EL (cell line): ENCODE results near the gene SBNO2.
A peak's percentile ranks its signal among the peaks of the same experiment; 100 is the strongest.
"Not testable (repeated sequence)": the region's sequence is repeated elsewhere in the genome, so short reads cannot be mapped to it uniquely, and the experiment has no call there.

ENCODE experiments used
- DNase-seq: peaks from one replicate; pipeline ENCODE4 v3.0.0-alpha.2; 2016

The SBNO2 gene

DNA sequence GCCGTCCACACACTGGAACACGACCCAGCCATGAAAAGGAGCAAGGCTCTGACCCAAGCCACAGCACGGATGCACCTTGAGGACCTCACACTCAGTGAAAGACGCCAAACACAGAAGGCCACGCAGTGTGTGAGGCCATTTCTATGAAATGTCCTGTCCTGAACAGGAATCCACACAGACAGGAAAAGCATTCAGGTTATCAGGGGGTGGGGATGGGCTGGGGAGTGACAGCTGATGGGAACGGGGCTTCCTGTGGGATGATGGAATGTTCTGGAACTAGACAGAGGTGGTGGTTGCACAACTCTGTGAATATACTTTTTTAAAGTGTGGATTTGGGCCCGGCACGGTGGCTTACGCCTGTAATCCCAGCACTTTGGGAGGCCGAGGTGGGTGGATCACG, 39.6 kb downstream of the SBNO2 start:
- no peak for DNase-seq

DNA sequence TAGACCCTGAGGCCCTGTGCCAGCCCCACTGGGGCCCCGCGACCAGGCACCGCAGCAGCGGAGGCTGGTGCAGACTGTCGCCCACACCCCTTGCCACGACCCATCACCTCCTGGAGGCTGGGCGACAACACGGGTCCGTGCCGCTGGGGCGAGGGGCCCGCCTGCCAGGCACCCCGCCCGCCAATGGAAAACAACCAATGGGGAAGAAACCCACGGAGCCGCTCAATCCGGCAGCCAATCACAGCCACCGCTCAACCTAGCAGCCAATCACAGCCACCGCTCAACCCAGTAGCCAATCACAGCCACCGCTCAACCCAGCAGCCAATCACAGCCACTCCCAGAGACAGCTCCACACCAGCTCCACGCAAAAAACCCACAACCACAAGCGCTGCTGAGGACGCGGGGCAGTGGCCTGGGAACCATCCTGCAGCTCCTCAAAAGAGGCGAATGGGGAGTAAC, 40.6 kb downstream of the SBNO2 start:
- DNase-seq = no peak

DNA sequence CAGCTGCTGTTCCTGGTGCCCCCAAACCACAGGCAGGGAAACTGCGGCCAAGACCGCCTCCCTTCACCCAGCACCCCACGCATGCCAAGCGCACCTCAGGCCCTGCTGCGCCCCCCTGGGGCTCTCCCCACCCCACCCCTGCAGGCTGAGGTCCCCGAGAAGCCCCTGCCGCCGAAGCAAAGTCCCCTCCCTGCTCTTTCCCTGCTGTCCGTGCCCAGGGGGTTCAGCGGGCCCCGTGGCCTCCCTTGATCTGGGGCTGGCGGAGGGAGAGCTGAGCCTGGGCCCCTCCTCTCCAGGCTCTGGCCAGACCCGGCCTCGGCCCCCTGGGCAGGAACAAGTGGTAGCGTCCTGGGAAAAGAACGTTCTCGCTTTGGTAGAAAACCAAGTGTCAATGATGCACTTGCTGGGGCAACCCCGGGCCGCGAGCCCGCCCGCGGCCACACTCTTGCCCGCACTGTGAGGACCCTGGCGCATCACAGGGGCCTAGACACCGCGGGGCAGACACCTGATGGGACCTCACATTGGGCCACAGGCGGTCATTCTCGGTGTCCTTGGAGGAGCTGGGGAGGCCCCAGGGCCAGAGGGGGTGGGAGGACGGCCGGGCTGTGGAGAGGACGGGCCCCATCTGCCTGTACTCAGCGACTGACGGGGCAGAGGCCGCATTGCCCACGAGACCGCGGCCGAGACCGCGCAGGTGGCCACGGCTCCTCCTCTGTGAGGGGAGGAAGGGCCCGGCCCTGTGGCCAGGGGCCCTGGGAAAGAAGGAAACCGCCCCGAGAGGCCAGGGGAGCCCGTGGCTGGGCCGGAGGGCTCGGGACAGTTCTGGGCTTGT, 41.3 kb downstream of the SBNO2 start:
- DNase-seq = no peak

DNA sequence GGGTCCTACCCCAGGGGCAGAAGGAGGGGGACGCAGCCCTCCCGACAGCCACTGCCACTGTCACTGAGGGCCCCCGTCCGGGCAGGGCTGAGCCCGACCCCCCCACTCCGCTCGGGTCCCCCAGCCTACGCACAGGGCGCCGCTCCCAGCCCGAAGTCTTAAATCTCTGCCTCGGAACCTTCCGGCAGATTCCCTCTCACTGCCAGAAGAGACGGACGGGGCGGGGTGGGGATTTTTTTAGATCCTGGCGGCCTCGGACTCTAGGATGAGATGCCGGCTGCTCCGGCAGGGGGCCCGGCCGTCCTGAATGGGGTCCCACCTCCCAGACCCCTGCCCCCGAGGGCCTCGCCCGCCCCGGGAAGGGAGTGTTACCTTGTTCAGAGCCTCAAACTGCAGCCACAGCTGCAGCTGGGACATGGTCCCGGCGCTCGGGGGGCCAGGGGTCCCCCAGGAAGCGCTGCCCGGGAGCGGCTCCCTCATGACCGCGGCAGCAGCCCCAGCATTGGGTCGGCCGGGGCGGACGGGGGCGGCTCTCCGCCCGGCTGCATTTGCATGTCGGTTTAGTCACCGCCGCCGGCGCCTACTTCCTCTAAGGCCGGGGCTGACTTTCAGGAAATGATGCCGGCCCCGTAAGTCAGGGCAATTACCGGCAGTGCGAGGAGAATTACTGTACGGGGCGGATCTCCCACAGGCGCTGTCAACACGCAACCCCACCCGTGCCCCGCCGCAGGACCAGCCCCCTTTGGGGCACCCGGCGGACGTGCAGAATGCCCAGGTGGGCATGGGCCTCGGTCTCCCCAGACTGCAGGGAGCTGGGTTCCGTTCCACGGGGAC, 42.1 kb downstream of the SBNO2 start:
- DNase-seq = peak; percentile 89

DNA sequence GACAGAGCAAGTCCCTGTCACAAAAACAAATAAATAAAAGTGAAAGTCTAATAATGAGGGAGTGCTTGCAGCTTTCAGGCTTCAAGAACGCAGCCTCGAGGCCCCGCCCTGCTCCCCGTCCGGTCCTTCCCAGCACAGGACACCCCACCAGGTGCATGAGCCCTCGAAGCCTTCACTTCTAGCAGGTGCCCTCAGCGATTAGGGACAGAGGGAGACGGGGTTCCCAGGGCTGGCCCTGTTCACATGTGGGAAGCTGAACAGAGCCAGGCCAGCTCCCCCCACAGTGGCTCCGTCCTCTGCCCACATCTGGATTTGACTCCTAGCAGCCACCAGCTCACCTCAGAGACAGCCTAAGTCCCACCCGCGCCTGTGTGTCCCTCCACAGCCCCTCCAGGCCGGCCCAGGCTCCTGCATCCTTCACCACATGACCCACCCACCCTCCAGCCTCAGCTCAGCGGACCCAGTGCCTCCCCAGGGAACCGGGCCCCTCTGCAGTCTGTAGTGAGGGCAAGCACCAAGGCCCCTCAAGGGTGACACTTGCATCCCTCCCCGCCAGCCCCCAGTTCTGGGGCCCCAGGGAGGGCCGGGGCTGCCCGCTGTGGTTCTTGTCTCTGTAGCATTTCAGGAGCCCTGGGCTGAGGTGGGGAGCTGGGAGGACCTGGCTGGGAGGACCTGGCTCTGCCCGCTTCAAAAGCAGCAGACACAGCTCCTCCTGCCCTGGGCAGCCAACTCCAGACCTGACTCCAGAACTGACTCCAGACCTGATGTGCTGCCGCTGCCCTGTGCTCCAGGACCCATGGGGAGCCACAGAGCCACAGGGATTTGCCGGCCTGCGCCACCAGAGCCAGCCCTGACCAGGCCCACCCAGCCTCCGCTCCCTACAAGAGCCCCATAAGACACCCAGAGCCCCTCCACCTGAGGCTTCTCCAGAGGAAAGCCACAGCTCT, 43.0 kb downstream of the SBNO2 start:
- peak; percentile 35 for DNase-seq

DNA sequence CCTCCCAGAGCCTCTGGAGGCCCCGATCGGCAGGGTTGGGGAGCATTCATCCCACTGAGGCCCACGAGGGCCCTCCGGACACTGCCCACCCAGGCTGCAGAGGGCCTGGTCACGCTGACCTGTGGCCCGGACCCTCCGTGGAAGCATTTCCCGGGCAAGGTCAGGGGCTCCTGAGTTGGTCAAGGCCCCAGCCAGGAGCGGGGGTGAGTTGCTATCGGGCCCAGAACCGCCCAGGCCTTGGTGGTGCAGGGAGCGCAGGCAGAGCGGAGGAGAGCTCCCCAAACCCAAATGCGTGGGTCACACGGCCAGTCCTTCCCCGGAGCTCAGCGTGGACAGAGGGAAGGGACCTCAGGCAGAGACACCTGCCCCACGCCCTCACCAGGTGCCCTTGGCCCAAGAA, 44.5 kb downstream of the SBNO2 start:
- DNase-seq = no peak

DNA sequence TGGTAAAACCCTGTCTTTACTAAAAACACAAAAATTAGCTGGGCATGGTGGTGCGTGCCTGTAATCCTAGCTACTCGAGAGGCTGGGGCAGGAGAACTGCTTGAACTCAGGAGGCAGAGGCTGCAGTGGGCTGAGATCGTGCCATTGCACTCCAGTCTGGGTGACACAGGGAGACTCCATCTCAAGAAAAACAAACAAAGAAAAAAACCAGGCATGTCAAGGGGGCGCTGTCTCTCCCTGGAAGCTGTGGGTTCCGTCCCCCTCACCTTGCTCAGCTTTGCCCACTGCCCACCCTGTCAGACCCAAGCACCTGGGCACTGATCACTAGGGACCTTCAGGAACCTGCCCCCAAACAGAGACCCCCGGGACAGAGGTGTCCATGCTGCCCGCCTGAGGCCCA, 45.0 kb downstream of the SBNO2 start:
- not testable (repeated sequence) for DNase-seq

DNA sequence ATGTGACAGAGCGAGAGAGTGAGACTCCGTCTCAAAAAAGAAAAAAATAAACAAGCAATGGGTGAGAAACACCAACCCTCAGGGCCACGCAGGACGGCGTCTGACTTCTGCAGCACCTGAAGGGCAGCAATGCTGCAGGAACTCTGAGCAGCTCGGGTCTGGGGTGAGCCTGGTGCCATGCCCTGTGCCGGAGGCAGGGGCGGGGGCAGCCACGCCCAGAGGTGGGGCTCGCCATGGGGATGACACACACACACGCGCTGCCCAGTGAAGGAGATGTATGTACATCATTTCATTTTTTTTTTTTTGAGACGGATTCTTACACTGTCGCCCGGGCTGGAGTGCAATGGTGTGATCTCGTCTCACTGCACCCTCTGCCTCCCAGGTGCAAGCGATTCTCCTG, 46.0 kb downstream of the SBNO2 start:
- no peak for DNase-seq

DNA sequence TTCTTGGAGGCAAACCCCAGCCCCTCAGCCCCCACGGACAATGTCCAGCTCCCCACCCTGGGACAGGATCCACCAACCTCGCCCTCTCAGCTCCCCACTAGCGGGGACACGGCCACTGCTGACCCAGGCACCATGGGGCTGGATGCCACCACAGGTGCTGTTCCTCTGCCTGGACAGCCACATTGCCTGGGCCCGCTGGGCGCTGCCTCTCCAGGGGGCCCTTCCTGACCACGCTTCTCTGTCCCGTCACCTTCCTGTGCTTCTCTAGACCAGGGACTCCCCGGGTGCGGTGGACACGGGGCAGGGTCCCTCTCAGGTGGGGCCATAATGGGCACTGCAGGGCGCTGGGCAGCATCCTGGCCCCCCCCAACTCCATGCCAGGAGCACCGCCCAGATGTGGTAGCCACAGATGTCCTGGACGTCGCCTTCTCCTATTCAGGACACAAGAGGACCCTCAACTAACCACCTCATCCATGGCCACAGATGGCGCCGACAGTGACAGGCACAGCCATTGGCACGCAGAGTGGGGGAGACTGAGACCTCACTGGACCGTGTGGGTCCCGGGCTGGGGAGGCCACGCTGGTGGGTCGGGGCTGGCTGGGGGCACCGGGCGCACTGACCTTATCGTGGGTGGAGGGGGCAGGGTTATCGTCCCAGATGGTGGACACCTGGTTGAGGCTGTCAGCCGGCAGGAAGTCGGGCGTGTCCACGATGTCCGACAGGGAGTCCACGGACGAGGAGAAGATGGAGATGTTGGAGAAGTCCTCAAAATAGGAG, 46.9 kb downstream of the SBNO2 start:
- DNase-seq = no peak

DNA sequence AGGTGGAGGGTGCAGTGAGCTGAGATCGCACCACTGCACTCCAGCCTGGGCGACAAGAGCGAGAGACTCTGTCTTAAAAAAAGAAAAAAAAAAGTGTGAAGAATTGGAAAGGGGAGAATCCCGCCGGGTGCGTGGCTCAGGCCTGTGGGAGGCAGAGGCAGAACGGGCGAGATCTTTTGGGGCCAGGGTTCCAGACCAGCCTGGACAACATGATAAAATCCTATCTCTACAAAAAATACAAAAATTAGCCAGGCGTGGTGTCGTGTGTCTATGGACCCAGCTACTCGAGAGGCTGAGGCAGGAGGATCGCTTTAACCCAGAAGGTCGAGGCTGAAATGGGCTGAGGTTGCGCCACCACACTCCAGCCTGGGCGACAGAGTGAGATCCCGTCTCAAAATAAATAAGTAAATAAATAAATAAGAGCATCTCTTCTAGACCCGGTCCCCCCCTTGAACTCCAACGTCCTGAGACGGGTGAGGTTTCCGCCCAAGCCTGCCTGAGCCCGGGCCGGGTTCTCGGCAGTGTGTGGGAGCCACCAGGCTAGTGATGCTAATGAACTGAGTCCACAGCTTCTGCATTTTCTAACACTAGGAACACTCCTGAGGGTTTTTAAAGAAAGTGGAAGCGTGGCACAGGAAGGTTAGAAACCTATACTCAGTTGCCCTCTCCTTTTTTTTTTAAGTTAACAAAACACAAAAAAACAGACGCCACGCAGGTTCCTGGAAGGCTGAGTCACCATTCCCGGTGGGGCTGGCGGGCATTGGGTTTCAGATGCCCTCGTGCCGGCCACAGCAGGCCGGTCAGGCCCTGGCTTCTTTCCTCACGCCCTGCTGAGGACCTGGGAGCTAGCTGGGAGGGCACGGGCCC, 48.2 kb downstream of the SBNO2 start:
- no peak for DNase-seq

DNA sequence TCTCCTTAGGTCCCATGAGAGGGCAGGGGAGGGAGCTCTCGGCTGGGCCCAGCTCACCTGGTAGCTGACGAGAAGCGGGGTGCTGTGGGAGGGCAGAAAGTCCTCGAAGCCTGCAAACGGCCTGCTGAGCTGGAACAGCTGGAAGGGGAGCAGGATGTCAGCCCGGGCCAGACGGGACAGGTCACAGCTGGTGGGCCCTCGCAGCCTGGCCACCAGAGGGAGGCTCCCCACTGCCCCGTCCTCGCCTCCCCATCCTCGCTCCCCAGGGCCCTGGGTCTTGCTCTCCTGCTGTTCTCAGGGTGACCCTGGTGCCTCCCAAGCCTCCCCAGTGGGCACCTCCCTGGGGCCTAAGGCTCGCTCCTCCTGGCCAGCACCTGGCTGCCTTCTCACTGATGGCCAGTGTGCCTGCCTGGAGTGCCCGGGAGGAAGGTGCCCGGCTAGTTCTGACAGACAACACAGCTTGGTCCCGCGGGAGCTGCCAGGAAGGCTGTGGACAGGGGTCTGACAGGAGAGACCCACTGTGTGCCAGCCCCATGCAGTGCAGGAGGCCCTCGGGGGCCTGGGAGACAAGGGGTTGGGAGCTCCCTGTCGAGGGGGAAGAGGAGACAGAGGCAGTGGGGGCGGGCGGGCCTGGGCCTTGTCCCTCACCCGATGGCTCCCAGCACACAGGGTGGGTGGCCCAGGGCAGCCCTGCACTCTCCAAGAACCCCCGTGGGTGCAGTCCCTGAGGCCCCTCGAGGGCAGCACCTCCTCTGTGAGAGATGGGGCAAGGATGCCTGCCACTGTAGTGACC, 50.0 kb downstream of the SBNO2 start:
- no peak for DNase-seq

DNA sequence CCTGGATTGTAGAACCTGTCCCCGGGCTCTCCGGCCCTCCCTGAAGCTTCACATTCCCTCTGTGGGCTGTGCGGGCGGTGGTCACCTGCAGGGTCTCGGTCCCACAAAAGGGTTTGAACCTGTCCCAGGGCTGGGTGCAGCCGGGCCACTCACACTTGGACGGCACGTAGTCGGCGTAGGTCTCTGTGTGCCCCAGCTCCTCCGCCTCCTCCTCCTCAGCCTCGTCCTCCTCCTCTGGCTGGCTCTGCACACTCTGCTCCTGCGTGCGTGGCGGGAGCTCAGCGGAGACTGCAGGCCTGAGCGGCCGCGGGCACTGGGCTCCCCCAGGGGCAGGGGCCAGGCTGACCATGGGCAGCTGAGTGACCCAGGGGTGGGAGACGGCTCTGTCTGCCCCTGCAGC, 50.7 kb downstream of the SBNO2 start:
- no peak for DNase-seq

DNA sequence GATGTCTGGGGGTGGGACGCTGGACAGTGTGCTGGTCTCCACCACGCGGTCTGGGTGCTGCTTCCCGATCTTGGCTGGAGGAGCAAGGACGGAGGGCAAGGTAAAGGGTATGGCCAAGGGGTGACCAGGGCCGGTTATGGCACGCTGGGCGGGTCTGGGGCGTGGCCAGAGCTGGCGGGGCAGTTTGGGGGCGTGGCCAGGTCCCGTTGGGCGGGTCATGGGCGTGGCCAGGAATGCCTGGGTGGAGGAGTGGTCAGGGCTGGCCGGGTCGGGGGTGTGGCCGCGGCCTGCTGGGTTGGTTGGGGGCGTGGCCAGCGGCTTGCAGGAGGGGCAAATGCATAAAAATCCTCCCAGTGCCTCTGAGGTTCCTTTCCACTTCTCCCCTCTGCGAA, 51.1 kb downstream of the SBNO2 start:
- peak; percentile 80 for DNase-seq

DNA sequence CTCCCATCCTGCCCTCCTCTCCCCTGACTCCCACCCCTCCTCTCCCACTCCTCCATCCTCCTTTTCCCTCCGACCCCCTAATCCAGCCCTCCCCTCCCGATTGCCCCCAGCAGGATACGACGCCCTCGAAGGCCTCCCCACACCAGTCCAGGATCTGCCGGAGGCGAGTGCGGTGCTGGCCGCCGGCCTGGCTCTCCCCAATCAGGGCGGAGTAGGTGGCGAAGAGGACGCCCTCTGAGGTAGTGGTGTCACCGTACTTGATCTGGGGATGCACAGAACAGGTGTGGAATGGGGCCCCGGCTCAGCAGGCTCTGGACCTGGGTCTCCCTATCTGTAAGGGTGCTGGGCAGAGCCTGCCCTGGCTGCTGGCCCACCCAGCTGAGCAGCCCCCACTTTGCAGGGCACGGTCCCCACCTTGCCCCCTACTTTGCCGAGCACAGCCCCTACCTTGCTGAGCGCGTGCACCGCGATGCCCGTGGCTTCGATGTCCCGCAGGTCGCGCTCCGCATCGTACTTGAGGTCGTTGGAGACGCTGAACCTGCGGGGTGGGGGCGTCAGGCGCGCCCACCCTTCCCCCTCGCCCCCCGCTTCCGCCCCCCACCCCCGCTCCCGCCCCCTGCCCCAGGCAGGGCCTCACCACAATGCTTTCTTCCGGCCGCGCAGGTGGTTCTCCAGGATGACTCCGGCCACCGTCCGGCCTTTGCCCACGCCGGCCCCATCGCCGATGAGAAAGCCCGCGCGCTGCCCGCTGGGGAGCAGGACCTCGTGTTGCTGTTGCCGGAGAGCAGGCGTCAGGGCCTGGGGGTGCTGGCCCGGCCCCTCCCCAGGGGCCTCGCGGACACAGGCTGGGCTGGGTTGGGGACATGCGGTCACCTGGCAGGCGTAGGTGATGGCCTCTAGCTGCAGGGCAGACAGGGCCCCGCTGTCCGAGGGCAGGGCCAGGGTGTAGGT, 51.8 kb downstream of the SBNO2 start:
- DNase-seq = no peak

DNA sequence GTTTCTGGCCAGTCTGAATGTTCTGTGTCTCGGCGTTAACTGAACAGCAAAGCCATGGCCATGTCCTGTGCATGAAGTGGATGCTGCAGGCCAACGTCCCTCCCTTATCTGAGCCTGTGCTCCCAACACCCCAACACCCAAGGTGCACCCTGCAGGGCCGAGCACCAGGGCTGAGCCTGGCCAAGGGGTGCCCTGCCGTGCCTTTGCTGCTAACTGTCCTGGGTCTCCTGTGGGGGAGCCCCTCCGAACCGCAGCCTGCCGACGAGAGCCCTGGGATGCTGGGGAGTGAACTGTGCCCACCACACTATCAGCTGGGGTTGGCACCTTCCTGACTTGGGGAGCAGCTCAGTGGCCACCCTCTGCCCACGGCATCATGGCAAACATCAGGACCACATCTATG, 52.7 kb downstream of the SBNO2 start:
- no peak for DNase-seq

DNA sequence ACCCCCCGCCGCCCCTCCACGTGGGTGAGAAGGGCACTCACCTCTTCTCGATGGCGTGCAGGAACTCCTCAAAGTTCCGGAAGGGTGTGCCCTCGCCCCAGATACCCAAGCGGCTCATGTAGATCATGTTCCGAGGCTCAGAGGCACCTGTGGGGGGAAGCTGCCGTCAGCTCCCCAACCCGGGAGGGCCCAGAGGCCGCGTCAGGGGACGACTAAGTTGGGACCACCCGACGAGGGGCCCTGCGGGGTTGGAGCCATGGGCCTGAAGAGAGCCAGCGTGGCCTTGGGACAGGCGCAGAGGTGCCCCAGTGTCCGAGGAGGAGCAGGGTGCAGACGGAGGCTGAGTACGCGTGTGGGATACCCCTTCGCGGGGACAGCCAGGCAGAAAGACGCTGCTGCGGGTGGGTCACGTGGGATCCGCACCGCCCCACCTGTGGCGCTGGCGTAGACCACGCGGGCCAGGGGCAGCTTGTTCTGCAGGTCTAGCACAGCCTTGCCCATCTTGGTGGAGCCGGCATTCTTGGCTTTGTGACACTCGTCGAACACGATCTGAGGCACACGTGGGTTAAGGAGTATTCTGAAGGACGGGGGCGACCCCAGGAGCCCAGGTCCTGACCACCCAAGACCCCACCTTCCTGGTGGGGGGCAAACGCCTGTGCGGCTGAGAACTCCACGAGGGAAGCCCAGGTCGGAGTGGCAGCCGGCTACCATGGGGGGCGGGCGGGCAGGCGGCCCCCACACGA, 54.4 kb downstream of the SBNO2 start:
- DNase-seq = no peak

DNA sequence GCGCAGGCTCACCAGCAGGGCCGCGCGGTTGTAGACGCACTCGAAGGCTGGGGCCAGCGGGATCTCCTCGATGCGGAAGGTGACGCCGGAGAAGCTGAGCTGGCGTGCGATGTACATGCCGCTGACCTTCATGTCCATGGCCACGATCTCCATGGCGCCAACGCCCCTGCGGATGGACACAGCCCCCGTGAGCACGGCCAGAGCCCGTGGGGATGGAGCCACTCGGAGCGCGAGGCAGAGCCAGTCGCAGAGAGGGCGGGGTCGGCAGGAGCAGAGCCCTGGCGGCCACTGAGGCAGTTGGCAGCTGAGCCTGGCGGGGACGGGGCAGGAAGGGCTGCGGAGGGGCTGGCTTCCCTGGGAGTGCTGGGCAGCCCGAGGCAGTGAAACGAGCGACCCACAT, 55.1 kb downstream of the SBNO2 start:
- no peak for DNase-seq

DNA sequence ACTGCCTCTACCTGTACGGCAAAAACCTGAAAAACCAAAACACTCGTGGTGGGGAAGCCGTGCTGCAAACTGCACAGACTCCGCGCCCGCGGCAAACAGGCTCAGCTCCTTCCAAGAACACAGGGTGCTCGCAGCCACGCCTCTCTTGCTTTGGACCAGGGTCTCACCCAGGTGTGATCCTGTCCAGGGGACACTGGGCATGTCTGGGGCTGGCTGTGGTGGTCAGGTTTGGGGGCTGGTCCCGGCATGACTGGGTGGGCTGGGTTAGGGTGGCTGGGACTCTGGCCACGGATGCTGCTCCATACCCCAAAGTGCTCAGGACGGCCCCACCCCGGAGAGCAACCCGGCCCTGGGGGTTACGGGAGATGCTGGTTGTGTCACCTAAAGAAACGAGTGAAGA, 56.4 kb downstream of the SBNO2 start:
- DNase-seq = no peak
